IPS-20b (cell line): ENCODE measurements around the gene CCIN.
"Not testable (repeated sequence)": the region's sequence is repeated elsewhere in the genome, so short reads cannot be mapped to it uniquely, and the experiment has no call there.

ENCODE experiments used
- H3K27ac ChIP-seq: one replicate; pipeline ENCODE4 v1.5.1; 2013; ENCODE audit warnings: low read length
- H3K27me3 ChIP-seq: 2 replicates; pipeline ENCODE4 v1.6.1; 2013; ENCODE audit warnings: mild to moderate bottlenecking, low read length, inconsistent platforms; ENCODE audit not compliant: insufficient read depth
- H3K36me3 ChIP-seq: 2 replicates; pipeline ENCODE4 v1.6.1; 2013; ENCODE audit warnings: low read depth, mild to moderate bottlenecking, inconsistent platforms, low read length, moderate library complexity; ENCODE audit not compliant: insufficient read depth
- H3K4me1 ChIP-seq: 2 replicates; pipeline ENCODE4 v1.6.1; 2013; ENCODE audit warnings: mild to moderate bottlenecking, control low read depth, inconsistent platforms, low read length, moderate library complexity; ENCODE audit not compliant: insufficient read depth
- H3K4me3 ChIP-seq: 2 replicates; pipeline ENCODE4 v1.5.1; 2013; ENCODE audit warnings: mild to moderate bottlenecking, low read length, inconsistent platforms
- H3K9ac ChIP-seq: 2 replicates; pipeline ENCODE4 v1.6.1; 2013; ENCODE audit warnings: low read depth, mild to moderate bottlenecking, inconsistent platforms, low read length, moderate library complexity
- H3K9me3 ChIP-seq: 2 replicates; pipeline ENCODE4 v1.6.1; 2013; ENCODE audit warnings: mild to moderate bottlenecking, low read depth, low read length, inconsistent platforms; ENCODE audit not compliant: insufficient read depth

CCIN gene

DNA sequence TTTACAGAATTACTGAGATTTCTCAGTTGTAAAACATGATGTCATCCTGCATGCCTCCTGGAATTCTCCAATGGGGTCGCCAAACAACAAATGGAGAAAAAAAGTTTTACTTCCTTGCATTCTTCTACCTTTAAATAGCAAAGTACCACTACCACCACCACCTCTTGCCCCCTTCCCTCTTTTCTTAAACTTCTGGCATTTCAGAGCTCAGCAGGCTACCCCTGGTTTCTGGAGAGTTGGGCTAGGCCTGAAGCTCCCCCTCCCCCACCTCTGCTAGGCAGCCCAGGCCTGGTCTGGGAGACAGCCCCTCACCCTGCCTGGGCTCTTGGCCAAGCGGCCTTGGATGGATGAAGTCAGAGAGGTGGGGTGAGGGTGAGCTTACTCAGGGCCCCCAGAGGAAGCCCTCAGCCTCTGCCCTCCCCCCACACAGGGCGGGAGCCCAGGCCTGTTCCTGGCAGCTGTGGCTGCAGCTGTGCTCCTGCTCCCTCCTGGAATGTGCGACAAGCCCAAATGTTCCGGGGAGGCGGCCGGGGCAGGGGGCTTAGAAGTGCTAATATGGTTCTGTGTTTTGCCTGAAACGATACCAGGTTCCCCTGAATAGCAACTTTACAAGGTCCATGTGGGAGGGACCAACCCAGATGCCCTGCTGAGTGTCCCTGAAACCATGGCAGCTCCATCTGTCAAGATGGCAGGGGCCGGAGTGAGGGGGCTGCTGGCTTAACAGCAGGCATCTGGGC is 6.0 kb upstream of the CCIN start:
- Histone ChIP-seq H3K27me3 (no peaks in the 10 kb centered on the region), H3K9me3 (no peaks in the 10 kb centered on the region), H3K27ac (peak overlapping the region; percentile 80), H3K4me3 (peak overlapping the region; percentile 34; the same call in 1 of the 2 replicates), H3K4me1 (peaks cover 23% of the 10 kb centered on the region; the same call in 1 of the 2 replicates), H3K9ac (peak overlapping the region; percentile 61; the same call in 1 of the 2 replicates), H3K36me3 (no peaks in the 10 kb centered on the region)

GRCh38 chr9:36163786-36164170 is 5.4 kb upstream of the CCIN start:
- H3K4me1 ChIP-seq = peaks cover 23% of the 10 kb centered on the region; the same call in 1 of the 2 replicates
- H3K9me3 ChIP-seq = no peaks in the 10 kb centered on the region
- H3K27ac ChIP-seq = peak overlapping the region; percentile 80
- no peaks in the 10 kb centered on the region for H3K27me3 ChIP-seq
- H3K4me3 ChIP-seq = peak overlapping the region; percentile 34; the same call in 1 of the 2 replicates
- no peaks in the 10 kb centered on the region for H3K36me3 ChIP-seq
- H3K9ac ChIP-seq = peak overlapping the region; percentile 61; the same call in 1 of the 2 replicates

- Histone ChIP-seq H3K9me3 (no peaks in the 10 kb centered on the region), H3K4me1 (peaks cover 23% of the 10 kb centered on the region; the same call in 1 of the 2 replicates), H3K36me3 (no peaks in the 10 kb centered on the region), H3K27ac (no peak overlapping the region), H3K27me3 (no peaks in the 10 kb centered on the region), H3K4me3 (no peak overlapping the region), H3K9ac (no peak overlapping the region)
These were observed 4.8 kb upstream of the CCIN start for GRCh38 chr9:36164372-36164771.

- H3K36me3 ChIP-seq = no peaks in the 10 kb centered on the region
- no peaks in the 10 kb centered on the region for H3K27me3 ChIP-seq
- H3K9ac ChIP-seq = no peak overlapping the region
- H3K4me1 ChIP-seq = peaks cover 23% of the 10 kb centered on the region; the same call in 1 of the 2 replicates
- H3K4me3 ChIP-seq = no peak overlapping the region
- no peaks in the 10 kb centered on the region for H3K9me3 ChIP-seq
- H3K27ac ChIP-seq = no peak overlapping the region
These were observed 4.2 kb upstream of the CCIN start for GRCh38 chr9:36164989-36165388.

GRCh38 chr9:36165826-36166167 is 3.4 kb upstream of the CCIN start:
- Histone ChIP-seq H3K4me3 (no peak overlapping the region; the same call in 1 of the 2 replicates), H3K4me1 (peaks cover 23% of the 10 kb centered on the region; the same call in 1 of the 2 replicates), H3K36me3 (no peaks in the 10 kb centered on the region), H3K9ac (no peak overlapping the region), H3K27me3 (no peaks in the 10 kb centered on the region), H3K27ac (no peak overlapping the region), H3K9me3 (no peaks in the 10 kb centered on the region)

GRCh38 chr9:36166168-36166927 is 2.8 kb upstream of the CCIN start:
- Histone ChIP-seq H3K4me3 (peak overlapping the region; percentile 68; the same call in 1 of the 2 replicates), H3K4me1 (peaks cover 23% of the 10 kb centered on the region; the same call in 1 of the 2 replicates), H3K9ac (no peak overlapping the region), H3K9me3 (no peaks in the 10 kb centered on the region), H3K27ac (no peak overlapping the region), H3K36me3 (no peaks in the 10 kb centered on the region), H3K27me3 (no peaks in the 10 kb centered on the region)

DNA sequence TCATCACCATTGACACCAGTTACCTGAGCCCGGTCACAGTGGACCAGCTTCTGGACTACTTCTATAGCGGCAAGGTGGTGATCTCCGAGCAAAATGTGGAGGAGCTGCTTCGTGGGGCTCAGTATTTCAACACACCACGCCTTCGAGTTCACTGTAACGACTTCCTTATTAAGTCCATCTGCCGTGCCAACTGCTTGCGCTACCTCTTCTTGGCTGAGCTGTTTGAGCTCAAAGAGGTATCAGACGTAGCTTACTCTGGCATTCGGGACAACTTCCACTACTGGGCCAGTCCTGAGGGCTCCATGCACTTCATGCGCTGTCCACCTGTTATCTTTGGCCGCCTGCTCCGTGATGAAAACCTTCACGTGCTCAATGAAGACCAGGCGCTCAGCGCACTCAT is 520 bp downstream of the CCIN start:
- H3K27me3 ChIP-seq = no peaks in the 10 kb centered on the region
- H3K36me3 ChIP-seq = no peaks in the 10 kb centered on the region
- no peak overlapping the region for H3K27ac ChIP-seq
- peaks cover 1% of the 10 kb centered on the region; the same call in 1 of the 2 replicates for H3K4me1 ChIP-seq
- no peak overlapping the region for H3K4me3 ChIP-seq
- H3K9ac ChIP-seq = no peak overlapping the region
- no peaks in the 10 kb centered on the region for H3K9me3 ChIP-seq

DNA sequence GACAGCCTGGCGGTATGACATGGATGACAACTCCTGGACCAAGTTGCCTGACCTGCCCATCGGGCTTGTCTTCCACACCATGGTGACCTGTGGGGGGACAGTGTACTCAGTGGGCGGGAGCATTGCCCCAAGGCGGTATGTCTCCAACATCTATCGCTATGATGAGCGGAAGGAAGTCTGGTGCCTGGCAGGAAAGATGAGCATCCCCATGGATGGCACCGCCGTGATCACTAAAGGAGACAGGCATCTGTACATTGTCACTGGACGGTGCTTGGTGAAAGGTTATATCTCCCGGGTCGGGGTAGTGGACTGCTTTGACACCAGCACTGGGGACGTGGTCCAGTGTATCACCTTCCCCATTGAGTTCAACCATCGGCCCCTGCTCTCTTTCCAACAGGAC is 1.3 kb downstream of the CCIN start:
- Histone ChIP-seq H3K4me3 (no peak overlapping the region), H3K27me3 (no peaks in the 10 kb centered on the region), H3K36me3 (no peaks in the 10 kb centered on the region), H3K27ac (no peak overlapping the region), H3K9me3 (no peaks in the 10 kb centered on the region), H3K9ac (no peak overlapping the region), H3K4me1 (no peaks in the 10 kb centered on the region)

DNA sequence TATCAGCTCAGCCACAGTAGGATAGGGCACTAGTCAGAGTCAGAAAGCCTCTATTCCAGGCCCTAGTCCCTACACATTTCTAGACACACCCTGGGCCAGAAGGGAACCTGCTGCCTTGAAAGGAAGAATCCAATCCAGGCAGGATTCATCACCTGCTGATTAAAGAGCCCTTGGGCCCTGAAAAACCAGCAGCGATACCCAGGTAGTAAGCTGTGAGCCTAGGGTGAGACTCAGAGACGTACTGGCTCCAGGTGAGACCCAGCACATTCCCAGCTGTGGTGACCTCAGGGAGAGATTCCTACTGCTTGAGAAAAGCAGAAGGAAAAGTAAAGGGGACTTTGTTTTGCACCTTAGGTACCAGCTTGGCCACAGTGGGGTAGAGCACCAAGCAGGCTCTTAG is 4.7 kb downstream of the CCIN start:
- H3K36me3 ChIP-seq = no peaks in the 10 kb centered on the region
- no peaks in the 10 kb centered on the region for H3K9me3 ChIP-seq
- no peak overlapping the region for H3K4me3 ChIP-seq
- no peak overlapping the region for H3K9ac ChIP-seq
- no peak overlapping the region for H3K27ac ChIP-seq
- H3K27me3 ChIP-seq = no peaks in the 10 kb centered on the region
- no peaks in the 10 kb centered on the region for H3K4me1 ChIP-seq

DNA sequence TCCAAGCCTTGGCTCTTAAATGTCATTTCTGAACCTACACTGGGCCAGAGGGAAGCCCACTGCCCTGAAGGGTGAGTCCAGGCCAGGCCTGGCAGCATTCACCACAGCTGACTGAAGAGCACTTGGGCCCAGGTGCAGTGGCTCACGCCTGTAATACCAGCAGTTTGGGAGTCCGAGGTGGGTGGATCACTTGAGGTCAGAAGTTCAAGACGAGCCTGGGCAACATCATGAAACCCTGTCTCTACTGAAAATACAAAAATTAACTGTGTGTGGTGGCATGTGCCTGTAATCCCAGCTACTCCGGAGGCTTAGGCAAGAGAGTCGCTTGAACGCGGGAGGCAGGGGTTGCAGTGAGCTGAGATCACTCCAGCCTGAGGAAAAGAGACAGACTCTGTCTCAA is 5.1 kb downstream of the CCIN start:
- no peaks in the 10 kb centered on the region for H3K36me3 ChIP-seq
- H3K27me3 ChIP-seq = no peaks in the 10 kb centered on the region
- H3K27ac ChIP-seq = no peak overlapping the region
- H3K4me1 ChIP-seq = no peaks in the 10 kb centered on the region
- H3K4me3 ChIP-seq = no peak overlapping the region
- H3K9me3 ChIP-seq = no peaks in the 10 kb centered on the region
- H3K9ac ChIP-seq = no peak overlapping the region

- Histone ChIP-seq H3K27ac (no peak overlapping the region), H3K27me3 (no peaks in the 10 kb centered on the region), H3K4me3 (no peak overlapping the region), H3K4me1 (no peaks in the 10 kb centered on the region), H3K9ac (no peak overlapping the region), H3K9me3 (no peaks in the 10 kb centered on the region), H3K36me3 (no peaks in the 10 kb centered on the region)
These were observed 5.5 kb downstream of the CCIN start for GRCh38 chr9:36174731-36175130.

GRCh38 chr9:36175209-36175608 is 6.0 kb downstream of the CCIN start:
- not testable (repeated sequence) for H3K4me1 ChIP-seq, H3K4me3 ChIP-seq, H3K9ac ChIP-seq, H3K27ac ChIP-seq, H3K36me3 ChIP-seq, H3K27me3 ChIP-seq, H3K9me3 ChIP-seq
